ENCODE results near the gene RAD51C. TPM values are rescaled to one million over a fixed set of nuclear protein-coding genes. Genes with fewer than 3 reads are reported as not detected.
"Not testable (repeated sequence)": the region's sequence is repeated elsewhere in the genome, so short reads cannot be mapped to it uniquely, and the experiment has no call there.

RAD51C gene
- polyA plus RNA-seq, 1 of the 3 experiments (the other 2 are of a cell fraction) = 36.1 TPM

DNA sequence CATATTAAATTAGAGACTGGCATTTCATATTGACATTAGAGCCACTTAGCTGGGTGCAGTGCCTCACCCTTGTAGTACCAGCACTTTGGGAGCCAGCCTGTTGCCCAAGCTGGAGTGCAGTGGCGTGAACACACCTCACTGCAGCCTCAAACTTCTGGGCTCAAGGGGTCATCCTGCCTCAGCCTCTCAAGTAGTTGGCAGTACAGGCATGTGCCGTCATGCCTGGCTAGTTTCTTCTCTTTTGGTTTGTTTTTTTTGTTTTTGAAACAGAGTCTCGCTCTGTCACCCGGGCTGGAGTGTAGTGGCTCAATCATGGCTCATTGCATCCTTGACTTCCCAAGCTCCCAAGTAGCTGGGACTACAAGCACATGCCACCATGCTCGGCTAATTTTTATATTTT lies 72.0 kb downstream of the RAD51C start:
- H3K36me3 ChIP-seq (replicated peaks in 1 of 2; ENCODE audit: control insufficient read depth in 1 of 2, insufficient read depth in 2 of 2, low read length in 1 of 2) = no peaks in the 10 kb centered on the region
- H3K27me3 ChIP-seq (ENCODE audit: insufficient read depth) = no peaks in the 10 kb centered on the region; the same call in 1 of the 2 replicates
- ChIA-PET POLR2A (interaction anchor here (0.6 kb wide), 1 partner anchor 12 kb away, joined by 4 read pairs; no protein-coding TSS in a partner anchor), CTCF (no interaction called here)
- DNase-seq = no peak
- no peak overlapping the region for H3K4me3 ChIP-seq (ENCODE audit: low read depth in 2 of 2, low read length in 1 of 2)
- TF ChIP-seq, protein P1, sequence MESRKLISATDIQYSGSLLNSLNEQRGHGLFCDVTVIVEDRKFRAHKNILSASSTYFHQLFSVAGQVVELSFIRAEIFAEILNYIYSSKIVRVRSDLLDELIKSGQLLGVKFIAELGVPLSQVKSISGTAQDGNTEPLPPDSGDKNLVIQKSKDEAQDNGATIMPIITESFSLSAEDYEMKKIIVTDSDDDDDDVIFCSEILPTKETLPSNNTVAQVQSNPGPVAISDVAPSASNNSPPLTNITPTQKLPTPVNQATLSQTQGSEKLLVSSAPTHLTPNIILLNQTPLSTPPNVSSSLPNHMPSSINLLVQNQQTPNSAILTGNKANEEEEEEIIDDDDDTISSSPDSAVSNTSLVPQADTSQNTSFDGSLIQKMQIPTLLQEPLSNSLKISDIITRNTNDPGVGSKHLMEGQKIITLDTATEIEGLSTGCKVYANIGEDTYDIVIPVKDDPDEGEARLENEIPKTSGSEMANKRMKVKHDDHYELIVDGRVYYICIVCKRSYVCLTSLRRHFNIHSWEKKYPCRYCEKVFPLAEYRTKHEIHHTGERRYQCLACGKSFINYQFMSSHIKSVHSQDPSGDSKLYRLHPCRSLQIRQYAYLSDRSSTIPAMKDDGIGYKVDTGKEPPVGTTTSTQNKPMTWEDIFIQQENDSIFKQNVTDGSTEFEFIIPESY (IDR thresholded peaks at IDR 0.05; ENCODE audit: borderline replicate concordance, low read depth) = no peak
- TF ChIP-seq RXRA (IDR thresholded peaks at IDR 0.05; ENCODE audit: borderline replicate concordance, low read depth) (no peak), CHD2 (IDR thresholded peaks at IDR 0.05; ENCODE audit: low read length, partially characterized antibody) (no peak), JUND (IDR thresholded peaks at IDR 0.05) (no peak), EP300 (IDR thresholded peaks at IDR 0.05; ENCODE audit: borderline replicate concordance in 1 of 2, low read depth in 1 of 2, low read length in 1 of 2) (no peak), SMC3 (IDR thresholded peaks at IDR 0.05; ENCODE audit: low read depth, low read length) (no peak), NRF1 (IDR thresholded peaks at IDR 0.05; ENCODE audit: low read depth, low read length) (no peak), GABPA (IDR thresholded peaks at IDR 0.05; ENCODE audit: low read depth) (no peak), RFX5 (IDR thresholded peaks at IDR 0.05; ENCODE audit: low read length) (no peak), FOSL2 (IDR thresholded peaks at IDR 0.05; ENCODE audit: borderline replicate concordance, low read depth) (no peak), TAF1 (IDR thresholded peaks at IDR 0.05; ENCODE audit: borderline replicate concordance, low read depth, low read length) (no peak), MXI1 (IDR thresholded peaks at IDR 0.05; ENCODE audit: low read depth, low read length) (no peak), USF1 (IDR thresholded peaks at IDR 0.05; ENCODE audit: borderline replicate concordance, low read depth) (no peak), RAD21 (IDR thresholded peaks at IDR 0.05; ENCODE audit: low read length) (no peak)
- TF ChIP-seq, protein P2, sequence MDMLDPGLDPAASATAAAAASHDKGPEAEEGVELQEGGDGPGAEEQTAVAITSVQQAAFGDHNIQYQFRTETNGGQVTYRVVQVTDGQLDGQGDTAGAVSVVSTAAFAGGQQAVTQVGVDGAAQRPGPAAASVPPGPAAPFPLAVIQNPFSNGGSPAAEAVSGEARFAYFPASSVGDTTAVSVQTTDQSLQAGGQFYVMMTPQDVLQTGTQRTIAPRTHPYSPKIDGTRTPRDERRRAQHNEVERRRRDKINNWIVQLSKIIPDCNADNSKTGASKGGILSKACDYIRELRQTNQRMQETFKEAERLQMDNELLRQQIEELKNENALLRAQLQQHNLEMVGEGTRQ (IDR thresholded peaks at IDR 0.05; ENCODE audit: borderline replicate concordance, low read depth, low read length) = no peak
- no peaks in the 10 kb centered on the region for H3K79me2 ChIP-seq (ENCODE audit: insufficient read depth)
- 61% methylated on average over 5 of the region's 5 CpGs for WGBS (ENCODE audit: low lambda C conversion rate)
- H3K27ac ChIP-seq (ENCODE audit: low read depth in 2 of 2, low read length in 1 of 2) = no peak overlapping the region
- no peak overlapping the region for H2AFZ ChIP-seq (ENCODE audit: low read depth)
- H3K9me2 ChIP-seq = no peaks in the 10 kb centered on the region
- peaks cover 0 to 2% of the 10 kb centered on the region in 2 experiments; a peak in 1 of 4 replicates for H3K4me1 ChIP-seq (ENCODE audit: control insufficient read depth in 1 of 2, insufficient read depth in 2 of 2, low read depth in 1 of 2, low read length in 1 of 2)
- H3F3A ChIP-seq (replicated peaks; ENCODE audit: insufficient read depth) = no peaks in the 10 kb centered on the region
- H4K20me1 ChIP-seq (ENCODE audit: insufficient read depth) = no peaks in the 10 kb centered on the region
- no peak overlapping the region for H3K9ac ChIP-seq
- H3K9me3 ChIP-seq = no peaks in the 10 kb centered on the region
- H3K4me2 ChIP-seq = no peak overlapping the region

GRCh38 chr17:58778482-58778881 lies 86.1 kb downstream of the RAD51C start:
- POLR2A ChIA-PET = interaction anchor here (0.6 to 1.0 kb wide), 2 partner anchors 22 to 259 kb away, joined by 3 to 4 read pairs; no protein-coding TSS in a partner anchor
- CTCF ChIA-PET = interaction anchor here (0.9 to 2.0 kb wide), 4 partner anchors 20 to 227 kb away, joined by 3 to 4 read pairs (median 4); partner anchors contain the start of gene PPM1E
- H3K9me3 ChIP-seq = not testable (repeated sequence)

More at GRCh38 chr17:58778482-58778881, 86.1 kb downstream of the RAD51C start:
- not testable (repeated sequence) for H3K9ac ChIP-seq; H2AFZ ChIP-seq (ENCODE audit: low read depth); H3K27me3 ChIP-seq (ENCODE audit: insufficient read depth); DNase-seq; H3K36me3 ChIP-seq (replicated peaks in 1 of 2; ENCODE audit: control insufficient read depth in 1 of 2, insufficient read depth in 2 of 2, low read length in 1 of 2); H3K79me2 ChIP-seq (ENCODE audit: insufficient read depth); H3K4me1 ChIP-seq (ENCODE audit: control insufficient read depth in 1 of 2, insufficient read depth in 2 of 2, low read depth in 1 of 2, low read length in 1 of 2); H3K9me2 ChIP-seq; H3K4me2 ChIP-seq; H3F3A ChIP-seq (replicated peaks; ENCODE audit: insufficient read depth); H3K27ac ChIP-seq (ENCODE audit: low read depth in 2 of 2, low read length in 1 of 2); H4K20me1 ChIP-seq (ENCODE audit: insufficient read depth); H3K4me3 ChIP-seq (ENCODE audit: low read depth in 2 of 2, low read length in 1 of 2)
- WGBS (ENCODE audit: low lambda C conversion rate) = 60% methylated on average over 5 of the region's 5 CpGs
